GM21423 (cell line): Measurements from ENCODE around the gene BCAN.

Experiments used
- ATAC-seq: cut with Tn5 transposase; IDR thresholded peaks from one replicate; pipeline ENCODE4 v1.9.1; 2021; ENCODE audit warnings: mild to moderate bottlenecking, moderate library complexity; ENCODE audit not compliant: unreplicated experiment

The BCAN gene

DNA sequence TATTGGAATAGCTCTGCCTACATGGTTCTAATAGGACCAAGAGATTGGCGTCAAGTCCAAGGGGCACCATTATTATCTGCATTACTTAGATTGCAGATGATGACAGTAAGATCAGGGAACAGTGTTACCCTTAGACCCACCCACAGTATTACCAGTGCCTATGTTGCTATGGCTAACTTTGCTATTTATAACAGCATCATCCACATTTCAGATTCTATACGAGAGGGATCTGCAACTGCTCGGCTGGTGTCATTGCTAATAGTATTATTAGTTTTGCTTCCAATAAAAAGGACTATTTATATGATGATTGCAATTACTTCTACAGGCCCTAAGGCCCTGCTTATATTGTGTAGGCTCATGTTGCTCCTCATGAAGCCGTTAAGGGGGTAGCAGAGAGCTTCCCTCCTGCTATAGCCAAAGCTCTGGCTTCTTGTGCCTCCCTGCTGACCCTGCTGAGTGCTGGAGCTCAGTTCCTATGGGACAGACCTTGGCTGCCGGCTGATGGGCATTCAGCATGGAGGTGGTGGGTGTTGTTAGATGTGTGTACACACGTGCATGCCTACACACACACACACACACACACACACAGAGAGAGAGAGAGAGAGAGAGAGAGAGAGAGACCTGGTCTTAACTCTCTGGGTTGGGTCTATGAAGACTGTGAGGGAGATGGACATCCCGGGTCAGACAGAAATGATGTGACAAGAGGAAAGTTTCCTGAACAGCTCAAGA, 1.3 kb downstream of the BCAN start:
- no peak for ATAC-seq

DNA sequence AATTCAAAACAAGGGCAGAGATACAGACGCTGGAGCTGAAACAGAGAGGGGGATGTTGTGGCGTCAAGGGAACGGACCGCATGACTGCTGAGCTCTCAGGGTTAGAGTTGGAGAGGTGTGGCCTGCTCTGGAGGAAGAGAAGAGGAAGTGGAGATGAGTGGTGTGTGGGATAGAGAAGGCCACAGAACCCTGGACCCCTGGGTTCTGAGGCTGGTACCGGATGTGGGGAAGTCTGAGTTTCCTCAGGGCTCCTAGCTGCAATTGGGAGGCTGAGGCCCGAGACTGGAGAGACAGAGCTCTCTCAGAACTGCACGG, 1.8 kb downstream of the BCAN start:
- peak; percentile 63 for ATAC-seq

GRCh38 chr1:156644146-156644545, 2.2 kb downstream of the BCAN start:
- no peak for ATAC-seq

DNA sequence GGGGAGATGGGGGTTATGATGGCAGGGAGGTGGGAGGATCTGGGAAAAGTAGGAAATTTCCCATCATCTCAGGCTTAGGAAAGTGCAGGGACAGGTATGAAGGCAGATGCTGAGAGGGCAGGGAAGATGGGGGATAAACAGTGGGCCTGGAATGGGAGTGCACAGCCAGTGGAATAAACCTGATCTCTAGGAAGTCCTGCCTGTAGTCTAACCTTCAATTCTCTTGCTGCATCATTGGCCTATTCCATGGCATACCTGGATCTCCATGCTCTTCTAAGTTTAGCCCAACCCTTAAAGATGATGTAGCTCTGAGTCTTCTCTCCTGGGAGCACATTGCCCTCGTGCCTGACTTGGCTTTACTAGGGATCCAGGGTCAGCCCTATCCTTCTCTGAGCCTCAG, 2.7 kb downstream of the BCAN start:
- no peak for ATAC-seq

DNA sequence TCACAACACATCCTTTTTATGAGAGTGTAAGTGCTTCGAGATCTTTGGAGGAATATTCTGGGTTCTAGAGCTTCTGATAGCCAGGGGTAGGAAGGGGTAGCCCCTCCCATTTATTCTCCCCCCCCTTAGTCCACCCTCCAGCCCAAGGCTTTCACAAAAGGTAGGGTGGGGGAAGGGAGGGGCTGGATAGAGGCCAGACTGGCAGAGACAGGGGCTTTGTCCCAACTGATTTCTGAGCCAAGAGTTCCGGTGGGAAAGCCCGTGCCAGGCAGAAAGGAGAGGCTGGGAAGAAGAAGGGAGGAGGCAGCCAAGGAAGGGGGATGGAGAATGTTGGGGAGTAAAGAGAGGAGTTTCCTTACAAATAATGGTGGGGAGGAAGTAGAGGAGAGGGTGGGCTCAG, 3.1 kb downstream of the BCAN start:
- no peak for ATAC-seq

DNA sequence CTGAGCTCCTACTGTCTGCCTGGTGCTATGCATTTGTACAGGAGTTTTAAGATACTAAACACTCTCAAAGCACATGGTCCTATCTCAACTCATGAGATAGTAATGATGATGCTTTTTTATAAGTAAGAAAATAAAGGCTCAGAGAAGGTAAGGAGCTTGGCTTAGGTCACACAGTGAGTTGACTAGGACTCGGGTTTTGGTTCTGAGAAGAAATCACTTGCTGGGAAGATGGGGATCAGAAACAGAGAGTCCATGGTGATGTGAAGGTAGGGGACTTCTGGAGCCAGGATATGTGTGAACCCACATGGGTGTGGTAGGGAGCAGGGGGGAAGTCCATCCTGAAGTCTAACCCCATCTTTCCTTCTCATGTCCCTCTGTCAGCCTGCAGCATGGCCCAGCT, 3.7 kb downstream of the BCAN start:
- ATAC-seq, result no peak

- no peak for ATAC-seq
Observed at GRCh38 chr1:156646738-156647211, 4.9 kb downstream of the BCAN start.

DNA sequence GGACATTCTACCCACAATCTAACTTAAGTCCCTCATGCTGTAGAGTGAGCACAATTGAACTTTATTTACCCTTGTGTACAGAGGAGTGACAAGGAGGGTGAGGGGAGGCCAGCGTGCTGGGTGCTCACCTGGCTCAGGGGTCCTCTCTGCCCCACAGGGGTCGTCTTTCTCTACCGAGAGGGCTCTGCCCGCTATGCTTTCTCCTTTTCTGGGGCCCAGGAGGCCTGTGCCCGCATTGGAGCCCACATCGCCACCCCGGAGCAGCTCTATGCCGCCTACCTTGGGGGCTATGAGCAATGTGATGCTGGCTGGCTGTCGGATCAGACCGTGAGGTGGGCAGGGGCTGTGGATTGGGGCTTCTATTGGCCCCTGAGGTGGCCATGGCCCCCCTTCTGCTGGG, 5.4 kb downstream of the BCAN start:
- no peak for ATAC-seq

DNA sequence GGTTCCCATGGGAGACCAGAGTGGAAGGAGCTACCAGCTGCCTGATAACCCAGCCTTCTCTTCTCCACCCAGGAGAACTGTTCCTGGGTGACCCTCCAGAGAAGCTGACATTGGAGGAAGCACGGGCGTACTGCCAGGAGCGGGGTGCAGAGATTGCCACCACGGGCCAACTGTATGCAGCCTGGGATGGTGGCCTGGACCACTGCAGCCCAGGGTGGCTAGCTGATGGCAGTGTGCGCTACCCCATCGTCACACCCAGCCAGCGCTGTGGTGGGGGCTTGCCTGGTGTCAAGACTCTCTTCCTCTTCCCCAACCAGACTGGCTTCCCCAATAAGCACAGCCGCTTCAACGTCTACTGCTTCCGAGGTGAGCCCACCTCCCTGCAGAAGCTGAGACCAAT, 6.6 kb downstream of the BCAN start:
- ATAC-seq, result no peak

- ATAC-seq, result no peak
Observed at GRCh38 chr1:156648951-156649350, 7.0 kb downstream of the BCAN start.

GRCh38 chr1:156652131-156652991, 10.4 kb downstream of the BCAN start:
- no peak for ATAC-seq

GRCh38 chr1:156652992-156653355, 11.1 kb downstream of the BCAN start:
- no peak for ATAC-seq

DNA sequence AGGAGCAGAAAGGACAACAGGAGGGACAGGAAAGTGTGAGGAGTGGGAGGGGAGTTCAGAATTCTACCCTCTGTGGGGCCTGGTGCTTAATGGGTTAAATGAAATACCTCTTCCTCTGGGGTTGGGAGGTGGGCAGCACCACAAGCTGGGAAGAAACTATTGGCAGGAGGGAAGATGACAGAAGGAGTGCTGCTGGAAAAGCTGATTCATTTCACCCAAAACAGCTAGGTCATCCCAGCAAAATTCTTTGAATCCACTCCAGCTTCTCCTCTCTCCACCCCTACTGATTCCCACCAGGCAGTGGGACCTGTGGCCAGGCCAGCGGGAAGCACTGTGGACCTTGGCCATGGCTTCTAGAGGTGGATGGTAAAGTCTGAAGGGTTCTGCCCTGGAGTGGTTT, 12.8 kb downstream of the BCAN start:
- ATAC-seq, result no peak

DNA sequence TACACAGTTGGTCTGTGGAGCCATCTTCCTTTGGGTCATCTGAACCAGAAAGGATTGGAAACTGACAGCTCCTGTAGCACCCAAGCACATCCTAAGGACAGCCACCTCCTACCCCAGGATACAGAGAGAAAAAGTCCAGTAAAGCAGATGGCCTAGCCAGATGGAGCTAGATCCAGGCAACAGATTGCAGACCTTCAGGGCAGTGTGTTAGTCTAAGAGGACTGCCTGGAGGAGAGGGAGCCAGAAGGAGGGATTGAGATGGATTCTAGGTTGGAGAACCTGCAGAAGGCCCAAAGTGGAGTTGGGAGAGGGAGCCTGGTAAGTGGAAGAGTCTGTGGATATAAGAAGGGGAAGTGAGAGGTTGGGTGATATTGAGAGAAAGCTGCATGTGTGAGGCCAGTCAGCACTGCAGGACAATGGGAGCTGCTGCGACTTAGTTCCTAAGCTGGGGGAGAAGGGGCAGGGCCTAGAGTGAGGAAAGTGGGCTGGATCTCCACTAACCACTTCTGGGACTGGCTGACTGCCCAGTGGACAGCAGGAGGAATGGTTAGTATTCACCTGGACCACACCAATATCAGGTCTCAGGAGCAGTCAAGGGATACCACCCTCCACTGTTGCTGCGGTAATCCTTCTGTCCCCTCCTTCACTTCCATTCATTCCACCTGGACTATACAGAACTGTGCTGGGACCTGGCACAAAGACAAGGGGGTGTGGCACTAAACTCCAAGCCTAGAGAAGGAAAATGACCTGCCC, 13.4 kb downstream of the BCAN start:
- ATAC-seq, result no peak

DNA sequence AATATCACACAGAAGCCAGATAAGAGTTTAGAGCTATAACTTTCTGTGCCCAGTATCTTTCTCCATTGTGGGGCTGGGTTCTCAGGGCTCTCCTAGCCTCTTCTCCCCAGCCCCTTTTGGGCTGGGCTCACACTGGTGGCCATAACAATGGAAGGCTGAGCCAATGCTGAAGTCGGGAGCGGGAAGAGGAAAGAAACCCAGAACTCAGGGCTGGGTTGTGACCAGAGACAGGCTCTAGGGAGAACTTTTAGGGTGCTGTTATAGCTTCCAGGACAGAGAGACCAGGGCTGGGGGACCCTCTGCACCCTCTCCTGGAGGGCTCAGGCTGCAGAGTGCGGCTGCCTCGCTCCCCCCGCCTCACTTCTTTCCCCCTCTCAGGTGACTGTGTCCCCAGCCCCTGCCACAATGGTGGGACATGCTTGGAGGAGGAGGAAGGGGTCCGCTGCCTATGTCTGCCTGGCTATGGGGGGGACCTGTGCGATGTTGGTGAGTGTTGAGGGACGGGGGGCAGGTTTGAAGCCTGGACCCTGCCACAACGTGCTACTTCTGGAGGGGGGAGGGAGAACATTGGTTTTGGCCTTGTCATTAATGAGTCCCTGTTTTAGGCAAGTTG, 14.1 kb downstream of the BCAN start:
- ATAC-seq, result no peak

- ATAC-seq, result no peak
Observed at GRCh38 chr1:156656806-156657740, 15.2 kb downstream of the BCAN start.

DNA sequence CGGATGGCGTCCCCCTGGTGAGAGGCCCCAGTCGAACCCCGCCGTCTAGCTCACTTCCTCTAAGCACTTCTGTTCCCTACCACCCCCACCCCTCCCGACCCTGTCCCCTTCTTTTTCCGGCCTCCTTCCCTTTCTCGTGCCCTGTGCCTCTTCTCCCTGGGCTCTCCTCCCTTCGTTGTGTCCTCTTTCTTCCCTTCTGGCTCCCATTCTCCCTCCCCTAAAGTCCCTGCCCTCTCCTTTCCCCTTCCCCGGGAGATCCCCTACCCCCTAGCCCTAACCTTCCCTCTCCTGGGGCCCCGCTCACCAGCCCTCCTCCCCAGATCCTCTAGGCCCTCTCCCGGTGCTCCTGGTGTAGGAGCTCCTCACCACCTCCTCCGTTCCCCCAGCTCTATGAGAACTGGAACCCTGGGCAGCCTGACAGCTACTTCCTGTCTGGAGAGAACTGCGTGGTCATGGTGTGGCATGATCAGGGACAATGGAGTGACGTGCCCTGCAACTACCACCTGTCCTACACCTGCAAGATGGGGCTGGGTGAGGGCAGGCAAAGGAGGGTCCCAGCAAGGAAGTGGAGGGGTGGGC, 15.9 kb downstream of the BCAN start:
- no peak for ATAC-seq

GRCh38 chr1:156658496-156658895, 16.6 kb downstream of the BCAN start:
- no peak for ATAC-seq

GRCh38 chr1:156658945-156659574, 17.1 kb downstream of the BCAN start:
- no peak for ATAC-seq

DNA sequence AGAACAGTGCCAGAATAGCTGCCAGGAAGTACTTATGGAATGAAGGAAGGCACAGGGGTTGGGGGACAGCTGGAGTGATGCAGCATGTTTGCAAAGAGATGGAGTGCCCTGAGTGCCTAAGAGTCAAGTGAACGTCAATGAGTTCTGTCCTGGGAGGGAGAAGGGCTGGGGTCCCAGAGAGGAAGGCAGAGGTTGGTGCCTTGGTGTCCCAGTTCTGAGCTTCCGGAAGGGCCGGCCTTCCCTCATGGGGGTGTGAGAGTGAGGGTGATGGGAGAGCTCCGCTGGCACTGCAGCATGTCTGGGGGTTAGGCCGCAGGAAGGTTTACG, 17.7 kb downstream of the BCAN start:
- ATAC-seq, result no peak
